Neural progenitor cell (in vitro differentiated cells): ENCODE measurements around the gene GAL3ST3. TPM values are rescaled to one million over a fixed set of nuclear protein-coding genes. Genes with fewer than 3 reads are reported as not detected.

ENCODE experiments used
- DNase-seq: peaks from one replicate; pipeline ENCODE4 v3.0.0-alpha.2; 2016; ENCODE audit warnings: low spot score
- H2AFZ ChIP-seq: fragments of 200-600 bp; sonication (generic); replicated peaks from 2 replicates; pipeline ENCODE4 v1.6.1; 2016; ENCODE audit warnings: antibody characterized with exemption
- H3F3A ChIP-seq: fragments of 200-600 bp; sonication (generic); 2 replicates; pipeline ENCODE4 v1.6.1; 2016; ENCODE audit warnings: antibody characterized with exemption, low read depth
- H3K27ac ChIP-seq: fragments of 200-600 bp; sonication (generic); 2 replicates; pipeline ENCODE4 v1.5.1; 2016; ENCODE audit warnings: mild to moderate bottlenecking
- H3K27me3 ChIP-seq: fragments of 200-600 bp; sonication (generic); 2 replicates; pipeline ENCODE4 v1.6.1; 2016; ENCODE audit warnings: mild to moderate bottlenecking, moderate library complexity
- H3K36me3 ChIP-seq: fragments of 200-600 bp; sonication (generic); 2 replicates; pipeline ENCODE4 v1.5.1; 2016
- H3K4me1 ChIP-seq: fragments of 200-600 bp; sonication (generic); 2 replicates; pipeline ENCODE4 v1.6.1; 2016; ENCODE audit warnings: mixed run types
- H3K4me2 ChIP-seq: fragments of 200-600 bp; sonication (generic); 2 replicates; pipeline ENCODE4 v1.6.1; 2016
- H3K4me3 ChIP-seq: fragments of 200-600 bp; sonication (generic); 2 replicates; pipeline ENCODE4 v1.5.1; 2016
- H3K79me2 ChIP-seq: fragments of 200-600 bp; sonication (generic); 2 replicates; pipeline ENCODE4 v1.6.1; 2016; ENCODE audit warnings: low read depth
- H3K9ac ChIP-seq: fragments of 200-600 bp; sonication (generic); 2 replicates; pipeline ENCODE4 v1.6.1; 2016
- H3K9me3 ChIP-seq: fragments of 200-600 bp; sonication (generic); 2 replicates; pipeline ENCODE4 v1.5.1; 2016; ENCODE audit warnings: low read depth
- H4K20me1 ChIP-seq: fragments of 200-600 bp; sonication (generic); 2 replicates; pipeline ENCODE4 v1.6.1; 2016; ENCODE audit warnings: low read depth
- H3K27ac Mint-ChIP-seq: 3 replicates; pipeline ENCODE4 v1.8.0; 2021; ENCODE audit warnings: mixed read lengths
- H3K27me3 Mint-ChIP-seq: 2 replicates; pipeline ENCODE4 v1.8.0; 2022; ENCODE audit warnings: low read depth, mild to moderate bottlenecking, inconsistent platforms, moderate library complexity, mixed read lengths; ENCODE audit not compliant: insufficient read depth
- H3K36me3 Mint-ChIP-seq: 3 replicates; pipeline ENCODE4 v1.8.0; 2021; ENCODE audit warnings: mixed read lengths
- H3K4me1 Mint-ChIP-seq: 3 replicates; pipeline ENCODE4 v1.8.0; 2021; ENCODE audit warnings: mixed read lengths
- H3K4me3 Mint-ChIP-seq: 3 replicates; pipeline ENCODE4 v1.8.0; 2021; ENCODE audit warnings: mild to moderate bottlenecking, moderate library complexity, mixed read lengths
- H3K9me3 Mint-ChIP-seq: 3 replicates; pipeline ENCODE4 v1.8.0; 2020; ENCODE audit warnings: mixed read lengths
- EZH2 ChIP-seq: fragments of 200-600 bp; sonication (generic); IDR thresholded peaks from 2 replicates; pipeline ENCODE4 v1.6.1; 2017; ENCODE audit warnings: antibody characterized with exemption, mild to moderate bottlenecking, moderate library complexity
- EZH2phosphoT487 ChIP-seq: fragments of 200-600 bp; sonication (generic); IDR thresholded peaks from 2 replicates; pipeline ENCODE4 v1.6.1; 2017; ENCODE audit warnings: antibody characterized with exemption
- total RNA-seq: library from RNA; depleted of rRNA; stranded (reverse); fragments of >200 nt; gene quantifications from 2 replicates; pipeline ENCODE4 v1.2.3, GENCODE V29; 2015; ENCODE audit warnings: low replicate concordance
- TF ChIP-seq, protein P1 (sequence below): fragments of 200-600 bp; sonication (generic); IDR thresholded peaks from 2 replicates; pipeline ENCODE4 v1.5.1; 2017; ENCODE audit warnings: antibody characterized with exemption, mild to moderate bottlenecking

GAL3ST3 gene
- total RNA-seq, 1 donor from 2014 or later = 8.5 TPM

DNA sequence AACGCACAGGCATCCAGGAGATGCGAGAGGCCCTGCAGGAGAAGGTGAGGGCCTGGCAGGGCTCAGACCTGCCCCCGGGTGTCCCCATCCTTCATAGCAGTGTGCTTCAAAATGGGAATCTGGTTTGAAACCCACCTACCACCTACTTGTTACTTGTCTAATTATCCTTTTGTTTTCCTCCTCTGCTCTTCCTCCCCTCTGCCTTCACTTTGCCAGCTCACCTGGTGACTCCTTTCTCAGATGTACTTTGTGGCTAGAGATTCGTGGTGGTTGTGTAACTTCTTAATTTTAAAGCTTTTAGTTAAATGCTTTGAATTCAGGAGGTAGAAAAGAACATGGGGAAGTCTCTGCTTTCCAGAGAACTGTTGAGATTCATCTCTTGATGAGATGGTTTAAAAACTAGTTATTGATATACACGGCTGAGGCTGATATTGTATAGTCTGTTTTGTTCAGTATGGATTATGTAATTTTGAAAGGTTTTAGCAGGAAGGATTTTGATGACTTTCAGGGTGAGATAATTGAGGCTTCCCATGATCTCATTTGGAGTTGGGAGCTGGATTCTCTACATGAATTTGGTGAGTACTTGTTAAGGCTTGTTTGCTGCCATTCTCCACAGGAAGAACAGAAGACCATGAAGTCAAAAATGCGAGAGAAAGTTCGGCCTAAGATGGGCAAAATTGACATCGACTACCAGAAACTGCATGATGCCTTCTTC is 11.2 kb upstream of the GAL3ST3 start:
- Histone ChIP-seq H3K79me2 (peaks cover 3% of the 10 kb centered on the region), H3K4me1 (no peaks in the 10 kb centered on the region), H3F3A (peaks cover 15% of the 10 kb centered on the region), H2AFZ (no peak overlapping the region), H3K36me3 (peaks cover 24% of the 10 kb centered on the region), H3K9me3 (no peaks in the 10 kb centered on the region), H3K9ac (no peak overlapping the region), H3K27ac (no peak overlapping the region), H3K4me3 (no peak overlapping the region), H3K27me3 (no peaks in the 10 kb centered on the region), H4K20me1 (peaks cover 3% of the 10 kb centered on the region), H3K4me2 (no peak overlapping the region)
- H3K4me3 Mint-ChIP-seq = no peak overlapping the region
- TF ChIP-seq, protein P1, sequence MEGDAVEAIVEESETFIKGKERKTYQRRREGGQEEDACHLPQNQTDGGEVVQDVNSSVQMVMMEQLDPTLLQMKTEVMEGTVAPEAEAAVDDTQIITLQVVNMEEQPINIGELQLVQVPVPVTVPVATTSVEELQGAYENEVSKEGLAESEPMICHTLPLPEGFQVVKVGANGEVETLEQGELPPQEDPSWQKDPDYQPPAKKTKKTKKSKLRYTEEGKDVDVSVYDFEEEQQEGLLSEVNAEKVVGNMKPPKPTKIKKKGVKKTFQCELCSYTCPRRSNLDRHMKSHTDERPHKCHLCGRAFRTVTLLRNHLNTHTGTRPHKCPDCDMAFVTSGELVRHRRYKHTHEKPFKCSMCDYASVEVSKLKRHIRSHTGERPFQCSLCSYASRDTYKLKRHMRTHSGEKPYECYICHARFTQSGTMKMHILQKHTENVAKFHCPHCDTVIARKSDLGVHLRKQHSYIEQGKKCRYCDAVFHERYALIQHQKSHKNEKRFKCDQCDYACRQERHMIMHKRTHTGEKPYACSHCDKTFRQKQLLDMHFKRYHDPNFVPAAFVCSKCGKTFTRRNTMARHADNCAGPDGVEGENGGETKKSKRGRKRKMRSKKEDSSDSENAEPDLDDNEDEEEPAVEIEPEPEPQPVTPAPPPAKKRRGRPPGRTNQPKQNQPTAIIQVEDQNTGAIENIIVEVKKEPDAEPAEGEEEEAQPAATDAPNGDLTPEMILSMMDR = no peak
- TF ChIP-seq EZH2 = no peak
- TF ChIP-seq EZH2phosphoT487 = no peak
- H3K4me1 Mint-ChIP-seq = no peaks in the 10 kb centered on the region
- H3K27ac Mint-ChIP-seq = no peak overlapping the region
- H3K27me3 Mint-ChIP-seq = peaks cover 5% of the 10 kb centered on the region
- no peak for DNase-seq
- no peaks in the 10 kb centered on the region for H3K9me3 Mint-ChIP-seq
- peaks cover 62% of the 10 kb centered on the region for H3K36me3 Mint-ChIP-seq

DNA sequence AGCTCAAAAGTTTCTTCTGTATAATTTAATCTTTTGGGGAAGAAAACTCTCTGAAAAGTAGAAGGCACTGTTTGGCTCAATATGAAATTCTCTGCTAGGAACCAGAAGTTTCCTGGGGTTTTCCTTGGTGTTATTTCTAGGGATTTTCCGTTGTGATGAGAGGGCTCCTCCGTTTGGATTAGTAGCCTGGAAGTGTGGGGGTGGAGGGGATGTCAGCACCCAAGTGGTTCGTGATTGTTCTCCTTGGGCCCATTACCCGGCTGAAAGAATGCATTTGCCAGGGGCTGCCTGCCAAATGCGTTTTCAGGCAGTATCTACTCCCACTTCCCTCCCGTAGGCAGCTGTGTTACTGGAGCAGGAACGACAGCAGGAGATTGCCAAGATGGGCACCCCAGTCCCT is 7.5 kb upstream of the GAL3ST3 start:
- Histone ChIP-seq H3K4me2 (no peak overlapping the region), H3K9me3 (no peaks in the 10 kb centered on the region), H3K79me2 (peaks cover 33% of the 10 kb centered on the region), H4K20me1 (peaks cover 14% of the 10 kb centered on the region), H3K36me3 (peaks cover 6% of the 10 kb centered on the region), H3K9ac (no peak overlapping the region), H3K27ac (no peak overlapping the region), H2AFZ (no peak overlapping the region), H3K4me3 (no peak overlapping the region), H3K4me1 (peaks cover 6% of the 10 kb centered on the region), H3F3A (peaks cover 4% of the 10 kb centered on the region), H3K27me3 (no peaks in the 10 kb centered on the region)
- Mint-ChIP-seq H3K4me1 (peaks cover 12% of the 10 kb centered on the region), H3K36me3 (peaks cover 45% of the 10 kb centered on the region), H3K9me3 (no peaks in the 10 kb centered on the region), H3K4me3 (no peak overlapping the region), H3K27me3 (peaks cover 5% of the 10 kb centered on the region), H3K27ac (no peak overlapping the region)
- TF ChIP-seq, protein P1 = no peak
- no peak for TF ChIP-seq EZH2
- TF ChIP-seq EZH2phosphoT487 = no peak
- no peak for DNase-seq

DNA sequence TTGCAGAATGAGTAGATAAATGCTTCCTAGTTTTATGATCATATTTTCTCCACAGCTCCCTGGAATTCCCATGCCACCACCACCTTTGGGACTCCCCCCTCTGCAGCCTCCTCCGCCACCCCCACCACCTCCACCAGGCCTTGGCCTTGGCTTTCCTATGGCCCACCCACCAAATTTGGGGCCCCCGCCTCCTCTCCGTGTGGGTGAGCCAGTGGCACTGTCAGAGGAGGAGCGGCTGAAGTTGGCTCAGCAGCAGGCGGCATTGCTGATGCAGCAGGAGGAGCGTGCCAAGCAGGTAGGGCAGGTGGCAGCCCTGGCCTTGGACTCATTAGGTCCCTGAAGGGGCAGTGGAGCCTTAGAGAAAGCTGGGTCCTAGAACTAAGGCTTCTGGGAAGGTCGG is 6.1 kb upstream of the GAL3ST3 start:
- Mint-ChIP-seq H3K36me3 (peaks cover 36% of the 10 kb centered on the region), H3K4me1 (peaks cover 25% of the 10 kb centered on the region), H3K9me3 (no peaks in the 10 kb centered on the region), H3K27me3 (peaks cover 5% of the 10 kb centered on the region), H3K4me3 (peak overlapping the region; percentile 96), H3K27ac (no peak overlapping the region)
- H3K9ac ChIP-seq = no peak overlapping the region
- H3K4me1 ChIP-seq = peaks cover 16% of the 10 kb centered on the region
- DNase-seq = no peak
- no peak overlapping the region for H2AFZ ChIP-seq
- no peak for TF ChIP-seq EZH2
- no peak for TF ChIP-seq EZH2phosphoT487
- TF ChIP-seq, protein P1 = no peak
- peaks cover 33% of the 10 kb centered on the region for H3K79me2 ChIP-seq
- no peak overlapping the region for H3K4me2 ChIP-seq
- H3F3A ChIP-seq = peaks cover 19% of the 10 kb centered on the region
- no peak overlapping the region for H3K4me3 ChIP-seq
- peaks cover 14% of the 10 kb centered on the region for H4K20me1 ChIP-seq
- H3K9me3 ChIP-seq = no peaks in the 10 kb centered on the region
- no peak overlapping the region for H3K27ac ChIP-seq
- H3K27me3 ChIP-seq = no peaks in the 10 kb centered on the region
- peaks cover 6% of the 10 kb centered on the region for H3K36me3 ChIP-seq
